ENCODE data around the gene CYP3A7.
"Not testable (repeated sequence)": the region's sequence is repeated elsewhere in the genome, so short reads cannot be mapped to it uniquely, and the experiment has no call there.

Gene CYP3A7

DNA sequence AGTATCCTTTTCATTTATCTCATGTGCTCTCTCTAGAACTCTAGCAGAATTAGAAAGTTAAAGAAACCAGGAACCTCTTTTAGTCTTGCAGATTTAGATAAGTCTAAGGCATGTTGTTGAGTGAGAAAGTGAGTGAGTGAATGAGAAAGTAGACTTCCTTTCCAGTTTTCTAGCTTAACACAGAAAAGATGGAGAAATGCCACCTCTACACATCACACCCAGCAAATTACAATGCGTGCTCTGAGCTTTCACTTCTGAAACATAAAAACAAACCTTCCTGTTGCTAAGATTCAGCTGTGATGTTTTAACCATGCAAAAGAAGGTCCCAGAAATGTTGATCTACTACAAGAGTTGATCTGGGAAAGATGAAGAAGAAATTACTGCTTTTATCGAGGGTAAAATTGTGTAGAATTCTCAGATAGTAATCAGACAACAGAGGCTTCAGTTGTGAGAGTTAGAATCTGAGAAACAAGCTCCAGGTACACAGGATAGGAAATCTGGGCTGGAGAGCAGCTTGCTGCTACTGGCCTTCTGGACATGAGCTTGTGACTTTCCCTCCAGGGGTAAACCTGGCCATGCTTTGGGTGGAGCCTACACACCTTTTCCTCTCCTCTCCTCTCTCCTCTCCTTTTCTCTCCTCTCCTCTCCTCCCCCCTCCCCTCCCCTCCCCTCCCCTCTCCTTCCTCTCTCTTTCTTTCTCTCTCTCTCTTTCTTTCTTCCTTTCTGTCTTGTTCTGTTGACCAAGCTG is 59.8 kb downstream of the CYP3A7 start:
- DNase-seq (ENCODE audit: extremely low read depth in 1 of 2, low read depth in 1 of 2), result no peak

DNA sequence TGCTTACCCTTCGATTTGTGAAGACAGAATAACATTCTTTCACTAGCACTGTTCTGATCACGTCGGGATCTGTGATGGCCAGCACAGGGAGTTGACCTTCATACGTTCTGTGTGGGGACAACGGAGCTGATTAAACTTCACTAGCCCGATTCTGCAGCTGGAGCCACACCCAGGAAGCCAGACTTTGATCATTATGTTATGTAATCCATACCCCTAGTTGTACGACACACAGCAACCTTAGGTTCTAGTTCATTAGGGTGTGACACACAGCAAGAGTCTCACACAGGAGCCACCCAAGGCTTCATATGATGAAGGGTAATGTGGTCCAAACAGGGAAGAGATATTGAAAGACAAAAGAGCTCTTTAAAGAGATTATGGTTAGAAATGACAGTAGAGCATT is 62.4 kb downstream of the CYP3A7 start:
- DNase-seq (ENCODE audit: extremely low read depth in 1 of 2, low read depth in 1 of 2), result no peak

DNA sequence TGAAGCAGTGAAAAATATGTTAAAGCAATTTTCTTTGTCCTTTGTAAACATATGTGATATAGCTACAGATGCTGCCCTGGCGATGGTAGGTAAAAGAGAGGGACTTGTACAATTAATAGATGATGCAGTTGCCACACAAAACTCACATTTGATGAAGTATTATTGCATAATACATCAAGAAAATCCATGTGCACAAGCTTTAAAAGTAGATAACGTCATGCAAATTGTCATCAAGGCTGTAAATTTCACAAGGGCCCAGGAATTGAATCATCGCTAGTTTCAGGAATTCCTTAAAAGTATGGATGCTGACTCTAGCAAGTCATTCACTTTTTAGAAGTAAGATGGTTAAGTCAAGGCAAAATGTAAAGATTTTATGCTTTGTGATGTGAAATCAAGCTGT is 65.2 kb downstream of the CYP3A7 start:
- no peak for DNase-seq (ENCODE audit: extremely low read depth in 1 of 2, low read depth in 1 of 2)

DNA sequence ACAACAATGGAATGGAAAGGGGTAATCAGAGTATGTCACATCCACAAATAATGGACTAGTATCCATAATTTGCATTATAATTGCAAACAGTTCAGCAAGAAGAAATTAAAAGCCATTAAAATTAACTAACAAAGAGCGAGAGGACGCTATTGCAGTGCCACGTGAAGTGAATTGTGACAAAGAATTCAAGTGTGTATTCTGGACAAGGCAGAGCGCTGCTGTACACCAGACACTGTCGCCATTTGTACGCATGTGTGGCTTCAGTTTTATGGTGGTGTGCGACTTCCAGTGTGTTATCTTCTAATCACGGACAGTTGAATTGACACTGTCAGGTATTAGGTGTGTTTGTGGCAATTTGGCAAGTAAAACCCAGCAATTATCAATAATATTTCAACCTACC is 66.5 kb downstream of the CYP3A7 start:
- DNase-seq (ENCODE audit: extremely low read depth in 1 of 2, low read depth in 1 of 2), result no peak

DNA sequence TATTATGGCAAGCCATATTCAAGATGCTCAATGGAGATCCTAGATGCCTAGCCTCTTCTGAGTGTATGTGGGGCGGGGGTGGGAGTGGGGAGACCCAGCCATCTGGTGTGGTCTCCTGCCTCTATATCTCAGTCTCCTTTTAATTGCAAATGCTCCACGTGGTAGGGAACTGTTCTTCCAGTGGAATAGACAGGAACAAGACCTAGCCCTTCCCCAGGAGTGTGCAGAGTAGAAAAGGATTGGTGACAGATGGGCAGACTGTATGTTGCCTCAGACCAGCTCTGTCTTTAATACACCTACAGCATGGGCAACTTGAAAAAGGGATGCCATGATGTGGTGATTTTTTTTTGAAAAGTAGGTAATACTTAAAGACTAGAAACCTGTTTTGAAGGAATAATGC is 67.8 kb downstream of the CYP3A7 start:
- no peak for DNase-seq (ENCODE audit: extremely low read depth in 1 of 2, low read depth in 1 of 2)

DNA sequence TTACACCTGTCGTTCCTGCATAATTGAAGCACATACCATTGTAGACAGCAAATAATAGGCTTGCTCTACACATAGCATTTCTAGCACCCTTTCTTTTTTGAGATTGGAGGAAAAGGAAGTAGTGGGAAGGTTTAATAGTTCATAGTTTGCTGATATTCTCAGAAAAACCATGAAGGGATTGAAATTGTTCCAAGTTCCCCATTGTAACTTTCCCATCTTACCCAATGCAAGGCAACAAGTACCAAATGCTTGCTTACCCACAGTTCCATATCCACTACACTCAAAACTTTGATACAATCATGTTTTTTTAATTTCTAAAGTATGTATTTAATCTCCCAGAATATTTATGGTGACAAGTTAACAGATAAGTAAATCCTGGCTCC is 69.0 kb downstream of the CYP3A7 start:
- no peak for DNase-seq (ENCODE audit: extremely low read depth in 1 of 2, low read depth in 1 of 2)

DNA sequence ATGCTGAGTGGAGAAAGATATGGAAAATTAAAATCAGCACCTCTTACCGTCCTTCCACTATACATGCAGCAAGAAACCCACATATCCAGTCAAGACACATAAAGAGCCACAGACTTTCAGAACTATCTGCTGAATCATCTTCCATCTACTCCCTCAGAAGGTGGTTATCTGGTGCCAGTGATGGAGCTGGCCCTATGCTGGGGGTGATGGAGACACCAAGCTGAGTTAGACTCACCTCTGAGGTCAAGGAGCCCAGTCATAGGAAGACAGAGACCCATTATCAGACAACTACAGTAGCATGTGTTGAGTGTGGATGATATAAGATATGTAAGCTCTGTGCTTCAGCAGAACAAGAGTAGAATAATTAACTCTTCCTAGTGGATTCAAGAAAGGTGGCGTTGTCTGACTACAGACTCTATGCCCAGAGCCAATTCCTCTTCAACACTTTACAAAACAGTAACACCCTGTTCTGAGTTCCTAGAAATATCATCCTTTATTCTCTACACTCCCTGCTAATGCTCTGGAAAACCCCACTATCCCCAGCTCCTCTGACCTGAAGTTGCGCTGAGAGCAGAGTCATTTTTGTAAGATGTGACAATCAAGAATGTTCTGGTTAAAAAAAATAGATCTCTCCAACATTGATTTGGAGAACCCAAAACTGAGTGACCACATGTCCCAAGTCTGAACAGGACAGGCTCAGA is 69.5 kb downstream of the CYP3A7 start:
- peak in 1 of 2 donors; percentile 11 for DNase-seq (ENCODE audit: extremely low read depth in 1 of 2, low read depth in 1 of 2)

DNA sequence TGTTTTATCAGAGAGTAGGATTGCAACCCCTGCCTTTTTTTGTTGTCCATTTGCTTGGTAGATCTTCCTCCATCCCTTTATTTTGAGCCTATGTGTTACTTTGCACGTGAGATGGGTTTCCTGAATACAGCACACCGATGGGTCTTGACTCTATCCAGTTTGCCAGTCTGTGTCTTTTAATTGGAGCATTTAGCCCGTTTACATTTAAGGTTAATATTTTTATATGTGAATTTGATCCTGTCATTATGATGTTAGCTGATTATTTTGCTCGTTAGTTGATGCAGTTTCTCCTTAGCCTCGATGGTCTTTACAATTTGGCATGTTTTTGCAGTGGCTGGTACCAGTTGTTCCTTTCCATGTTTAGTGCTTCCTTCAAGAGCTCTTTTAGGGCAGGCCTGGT is 77.1 kb downstream of the CYP3A7 start:
- DNase-seq (ENCODE audit: extremely low read depth in 1 of 2, low read depth in 1 of 2), result not testable (repeated sequence)

All from stimulated activated CD8-positive, alpha-beta memory T cell treated with anti-CD3 and anti-CD28 coated beads, Interleukin-7, amount 100 ng/mL, for 48 hours (primary cell).